Stimulated activated CD4-positive, alpha-beta T cell treated with anti-CD3 and anti-CD28 coated beads, Interleukin-1b, Interleukin-23, amount 100 ng/mL, for 1 hour (primary cell): ENCODE data around the gene AURKA.
A peak's percentile ranks its signal among the peaks of the same experiment; 100 is the strongest.
"Not testable (repeated sequence)": the region's sequence is repeated elsewhere in the genome, so short reads cannot be mapped to it uniquely, and the experiment has no call there.

Source experiments
- DNase-seq, 2 donors: peaks; one replicate each; pipeline ENCODE4 v3.0.0-alpha.2; 2020; ENCODE audit warnings: low read depth in 2 of 2

AURKA gene

DNA sequence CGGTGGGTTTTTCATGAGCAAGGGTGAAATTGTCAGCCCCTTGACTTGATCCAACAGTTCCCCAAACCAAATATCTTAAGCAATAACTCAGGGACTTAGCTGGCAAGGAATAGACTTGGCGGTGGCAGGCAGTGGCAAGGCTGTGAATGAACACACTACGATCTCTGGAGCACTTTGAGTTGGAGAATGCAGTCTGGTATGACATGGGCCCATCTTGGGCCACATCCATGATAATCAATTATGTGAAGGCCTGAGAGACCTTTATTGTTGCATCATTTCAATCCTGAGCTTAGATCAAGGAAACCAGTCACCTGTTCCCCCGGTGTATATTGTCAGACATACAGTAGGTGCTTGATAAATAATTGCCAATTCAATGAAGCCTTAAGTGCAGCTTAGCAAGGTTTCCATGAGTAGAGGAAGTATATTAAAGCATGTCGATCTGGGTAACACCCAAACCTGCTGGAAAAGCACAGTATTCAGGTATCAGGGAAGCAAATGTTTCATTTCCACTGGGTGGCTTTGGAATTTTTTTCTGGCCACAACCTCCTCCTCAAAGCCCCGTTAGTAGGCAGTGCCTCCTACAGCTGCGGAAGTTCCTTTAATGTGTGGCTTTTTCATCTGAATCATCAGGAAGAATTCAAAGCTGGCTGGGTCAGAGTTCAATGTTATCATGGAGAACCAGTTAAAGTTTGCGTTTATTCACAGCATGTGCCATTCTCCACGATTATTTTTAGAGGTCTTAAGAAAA, 30.2 kb upstream of the AURKA start:
- DNase-seq = no peak

DNA sequence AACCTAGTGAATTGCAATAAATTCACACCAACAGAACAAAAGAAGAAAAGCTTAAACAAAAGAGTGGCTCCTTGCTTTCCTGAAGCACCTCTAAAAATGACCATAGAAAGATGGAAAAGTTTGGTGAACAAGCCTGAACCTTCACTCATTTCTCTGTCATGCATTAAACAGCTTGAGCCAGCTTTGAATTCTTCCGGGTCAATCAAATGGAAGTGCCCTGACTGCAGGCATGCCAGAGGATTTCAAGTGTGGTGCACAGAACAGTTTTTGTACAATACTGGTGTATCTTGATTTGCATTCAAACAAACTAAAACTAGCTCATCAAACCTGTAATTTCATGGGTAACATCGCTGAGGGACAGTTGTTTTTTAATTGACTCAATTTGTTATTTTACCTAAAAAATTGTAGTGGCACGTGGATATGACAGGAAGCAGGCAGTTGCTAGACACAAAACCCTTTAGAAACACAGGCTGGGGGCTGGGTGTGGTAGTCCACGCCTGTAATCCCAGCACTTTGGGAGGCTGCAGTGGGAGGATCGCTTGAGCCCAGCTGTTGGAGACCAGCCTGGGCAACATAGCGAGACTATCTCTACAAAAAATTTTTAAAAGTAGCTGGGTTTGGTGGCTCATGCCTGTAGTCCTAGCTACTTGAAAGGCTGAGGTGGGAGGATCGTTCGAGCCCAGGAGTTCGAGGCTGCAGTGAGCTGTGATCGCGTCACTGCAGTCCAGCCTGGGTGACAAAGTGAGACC, 29.1 kb upstream of the AURKA start:
- DNase-seq = no peak

- DNase-seq = no peak
Observed at GRCh38 chr20:56420028-56420427, 28.0 kb upstream of the AURKA start.

DNA sequence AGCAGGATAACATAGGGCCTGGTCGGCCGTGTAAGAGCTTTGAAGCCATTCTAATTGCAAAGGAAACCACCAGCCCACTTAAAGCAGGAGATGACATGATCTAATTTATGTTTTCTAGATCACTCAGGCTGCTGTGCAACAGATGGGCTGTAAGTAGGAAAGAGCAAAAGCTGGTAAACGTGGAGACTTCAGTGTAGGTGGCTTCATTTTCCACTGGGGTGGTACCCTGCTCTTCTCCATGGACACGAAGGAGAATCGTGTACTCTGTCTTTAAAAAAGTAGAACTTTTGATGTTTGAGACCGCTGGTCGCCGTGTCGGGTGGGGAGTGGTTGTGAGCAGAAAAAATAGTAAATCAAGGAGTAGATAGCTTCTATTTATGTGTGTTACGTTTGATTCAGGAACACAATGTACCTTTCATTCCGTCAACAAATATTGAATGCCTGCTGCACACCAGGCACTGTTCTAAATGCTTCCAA, 26.4 kb upstream of the AURKA start:
- no peak for DNase-seq

DNA sequence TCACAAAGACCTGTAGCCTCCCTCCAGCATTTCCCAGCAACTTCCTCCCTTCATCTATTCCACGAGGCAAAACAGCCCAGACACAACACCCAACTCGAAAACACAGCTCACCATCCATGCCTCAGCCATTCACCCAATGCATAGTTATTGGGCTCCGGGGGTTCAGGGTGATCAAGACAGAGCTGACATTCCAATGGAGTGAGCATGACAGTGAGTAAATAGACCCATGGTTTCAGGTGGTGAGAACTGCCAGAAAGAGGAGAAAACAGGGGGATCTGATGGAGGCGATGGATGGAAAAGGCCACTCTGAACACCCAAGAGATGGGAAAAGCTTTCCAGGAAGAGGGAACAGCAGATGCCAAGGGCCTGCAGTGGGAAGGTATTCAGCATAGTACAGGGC, 25.9 kb upstream of the AURKA start:
- DNase-seq = no peak

DNA sequence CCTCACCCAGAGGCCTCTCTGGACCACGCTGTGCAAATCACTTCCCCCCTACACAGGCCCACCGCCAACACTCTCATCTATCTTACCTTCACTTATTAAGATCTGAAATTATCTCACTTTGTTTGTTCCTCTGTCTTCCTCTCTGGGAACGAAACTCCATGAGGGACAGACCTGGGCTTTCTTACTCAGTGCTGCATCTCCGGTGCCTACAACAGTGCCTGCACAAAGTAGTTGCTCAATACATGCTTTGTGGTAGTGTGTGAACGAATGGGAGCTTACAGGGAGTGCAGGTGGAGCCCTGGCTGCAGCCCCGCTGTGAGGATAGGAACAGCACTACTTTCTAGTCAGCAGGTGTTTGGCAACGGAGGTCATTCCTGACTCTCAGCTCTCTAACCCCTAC, 25.4 kb upstream of the AURKA start:
- DNase-seq = no peak

DNA sequence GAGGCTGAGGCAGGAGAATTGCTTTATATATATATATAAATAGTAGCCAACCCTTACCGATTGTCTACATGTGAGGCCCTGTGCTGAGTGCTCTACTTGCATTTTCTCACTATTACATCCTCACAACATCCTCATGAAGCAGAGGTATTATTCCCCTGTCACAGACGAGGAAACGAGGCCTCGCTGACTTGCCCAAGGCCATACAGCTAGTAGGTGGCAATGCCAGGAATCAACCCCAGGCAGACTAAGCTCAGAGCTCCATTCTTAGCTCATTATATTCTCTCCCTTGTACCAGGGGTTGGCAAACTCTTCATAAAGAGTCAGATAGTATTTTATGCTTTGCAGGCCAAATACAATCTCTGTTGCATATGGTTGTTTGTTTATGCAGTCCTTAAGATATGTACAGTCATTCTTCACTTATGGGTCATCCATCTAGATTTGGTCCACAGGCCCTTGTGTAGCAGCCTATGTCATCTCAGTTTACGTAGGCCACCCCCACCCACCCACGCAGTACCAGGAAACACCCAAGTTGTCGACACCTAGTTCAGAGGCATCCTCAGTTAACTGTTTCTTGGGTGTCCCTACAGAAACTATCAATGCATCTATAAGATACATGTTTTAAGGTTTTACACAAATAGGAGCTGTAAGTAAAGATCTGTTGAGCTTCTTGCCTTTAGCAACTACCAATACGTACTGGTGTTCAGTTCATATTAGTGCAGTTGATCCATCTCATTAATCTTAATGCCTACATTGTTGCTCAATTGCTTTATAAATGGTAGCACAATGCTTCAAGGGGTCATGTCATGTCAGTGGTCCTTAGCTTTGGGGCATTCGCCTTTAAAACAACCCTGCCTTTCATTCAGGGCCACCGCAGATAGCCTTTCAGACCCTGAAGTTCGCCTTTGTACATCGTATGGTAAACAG, 23.1 kb upstream of the AURKA start:
- DNase-seq = no peak

- no peak for DNase-seq
Observed at GRCh38 chr20:56412949-56413348, 20.9 kb upstream of the AURKA start.

- no peak for DNase-seq
Observed at GRCh38 chr20:56412473-56412790, 20.4 kb upstream of the AURKA start.

GRCh38 chr20:56411759-56412472, 19.9 kb upstream of the AURKA start, which contains the start of gene CASS4:
Gene CASS4 (plus strand): TSS chr20:56412260. CDS start chr20:56412459, 199 bp downstream.
- no peak for DNase-seq

- not testable (repeated sequence) for DNase-seq
Observed at GRCh38 chr20:56411287-56411686, 19.3 kb upstream of the AURKA start.

GRCh38 chr20:56409956-56410355, 17.9 kb upstream of the AURKA start:
- no peak for DNase-seq

DNA sequence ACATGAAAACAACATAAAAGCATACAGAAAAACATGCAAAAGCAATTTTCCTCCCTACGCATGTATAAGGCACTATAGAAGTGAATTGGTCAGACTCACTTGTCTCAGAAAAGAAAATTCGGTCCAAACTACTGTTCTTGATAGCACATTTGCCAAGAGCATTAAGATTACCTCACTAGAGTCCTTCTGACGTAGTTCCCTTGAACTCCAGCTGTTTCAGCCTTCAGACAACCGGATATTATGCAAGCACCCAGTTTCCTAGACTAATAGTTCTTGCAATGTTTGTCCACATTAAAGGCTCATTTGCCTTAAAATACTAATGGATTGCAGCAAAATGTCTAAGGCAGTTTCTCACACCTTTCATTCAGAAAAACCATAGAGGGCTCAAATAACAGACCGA, 17.5 kb upstream of the AURKA start:
- no peak for DNase-seq

DNA sequence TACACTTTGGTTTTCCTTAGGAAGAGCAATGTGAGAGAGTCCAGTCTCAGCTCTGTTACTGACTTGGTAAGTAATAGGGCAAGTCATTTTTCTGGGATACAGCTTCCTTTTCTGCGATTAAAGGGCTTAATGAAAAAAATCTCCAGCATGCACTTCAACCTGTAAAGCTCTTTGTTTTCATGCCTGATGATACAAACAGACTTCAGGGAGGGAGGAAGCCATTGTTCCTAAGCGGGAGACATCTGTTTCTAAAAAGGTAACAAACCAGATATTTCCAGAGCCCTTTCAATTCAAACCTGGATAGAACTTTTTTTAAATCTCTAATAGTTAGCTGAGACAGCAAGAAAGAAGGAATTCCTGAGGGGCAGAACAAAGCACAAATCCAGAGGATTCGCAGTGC, 14.9 kb upstream of the AURKA start:
- DNase-seq = no peak

DNA sequence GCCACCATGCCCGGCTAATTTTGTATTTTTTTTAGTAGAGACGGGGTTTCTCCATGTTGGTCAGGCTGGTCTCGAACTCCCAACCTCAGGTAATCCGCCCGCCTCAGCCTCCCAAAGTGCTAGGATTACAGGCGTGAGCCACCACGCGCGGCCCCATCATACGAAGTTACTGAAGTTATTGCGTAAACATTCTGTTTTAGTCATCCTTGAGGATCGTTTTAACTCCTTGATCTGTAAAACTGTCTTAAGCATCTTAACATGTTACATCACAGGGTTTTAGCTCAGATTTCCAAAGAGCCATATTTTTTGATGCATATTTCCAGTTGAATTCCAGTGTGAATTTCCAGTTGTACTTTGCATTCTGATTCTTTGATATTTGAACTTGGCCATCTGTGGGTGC, 13.3 kb upstream of the AURKA start:
- DNase-seq = not testable (repeated sequence)

DNA sequence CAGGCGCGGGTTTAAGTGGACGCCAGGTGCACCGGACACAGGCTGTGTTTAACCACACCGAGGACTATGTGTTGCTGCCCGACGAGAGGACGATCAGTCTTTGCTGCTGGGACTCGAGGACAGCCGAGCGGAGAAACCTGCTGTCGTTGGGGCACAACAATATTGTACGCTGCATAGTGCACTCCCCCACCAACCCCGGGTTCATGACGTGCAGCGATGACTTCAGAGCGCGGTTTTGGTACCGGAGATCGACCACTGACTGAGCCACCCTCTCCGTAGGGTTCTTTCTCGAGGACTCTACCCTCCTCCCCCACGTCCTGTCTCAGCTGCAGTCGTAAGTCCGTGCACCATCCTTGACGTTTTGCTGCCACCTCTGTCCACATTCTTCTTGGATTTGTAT, 11.4 kb upstream of the AURKA start:
- no peak for DNase-seq

DNA sequence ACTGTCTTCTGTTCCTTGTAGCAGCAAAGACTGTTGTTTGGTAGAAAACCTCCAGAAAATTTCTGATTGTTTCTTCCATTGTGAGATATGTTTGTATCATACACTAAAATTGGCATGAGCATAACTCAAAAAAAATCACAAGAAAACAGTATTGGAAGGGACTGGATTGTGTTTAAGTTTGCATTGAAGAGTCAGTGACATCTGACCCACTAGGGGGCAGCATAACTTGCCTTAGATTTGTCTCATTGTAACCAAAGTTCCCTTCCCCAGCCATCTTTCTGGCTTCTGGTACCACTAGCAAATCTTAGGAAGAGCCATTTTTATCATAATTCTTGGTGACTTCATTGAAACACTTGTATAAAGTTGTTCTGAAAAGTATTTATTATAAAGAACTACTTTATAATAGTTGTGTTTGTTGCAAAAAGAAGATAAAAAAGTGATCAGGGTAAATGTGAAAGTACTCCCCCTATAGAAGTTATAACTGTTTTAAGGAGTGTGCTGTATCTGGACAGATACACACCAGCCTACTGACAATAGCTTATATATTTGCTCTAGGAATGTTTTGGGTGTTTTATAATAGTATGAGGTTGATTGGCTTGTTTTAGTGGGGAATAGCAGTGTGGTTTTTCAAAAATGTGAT, 8.1 kb upstream of the AURKA start:
- peak in 1 of 2 donors; percentile 32 for DNase-seq

- no peak for DNase-seq
Observed at GRCh38 chr20:56395166-56395565, 3.2 kb upstream of the AURKA start.

DNA sequence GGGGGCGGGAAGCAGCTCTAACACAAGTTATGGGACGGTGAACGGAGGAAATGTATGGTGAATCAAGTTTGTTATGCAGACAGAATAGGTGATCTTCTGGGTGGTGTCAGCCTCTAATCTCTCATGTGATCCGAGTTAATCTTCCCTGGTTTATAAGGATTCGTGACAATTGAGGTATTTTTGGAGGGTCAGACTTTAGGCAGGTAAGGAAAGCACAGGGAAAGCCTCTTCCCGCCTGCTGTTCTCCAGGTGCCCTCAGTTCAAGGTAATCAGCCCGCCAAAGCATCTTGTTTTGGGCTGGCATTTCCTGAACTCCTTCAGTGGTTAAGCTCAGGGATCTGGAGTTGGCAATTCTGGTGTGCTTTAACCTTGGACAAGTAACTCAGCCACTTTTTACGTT, 1.6 kb upstream of the AURKA start:
- no peak for DNase-seq

- DNase-seq = no peak
Observed at GRCh38 chr20:56392881-56393482, 967 bp upstream of the AURKA start.
